GM23338 (cell line): ENCODE results near the gene CEP131. TPM values are rescaled to one million over a fixed set of nuclear protein-coding genes. Genes with fewer than 3 reads are reported as not detected.

Source experiments
- ATAC-seq: fragments of 200-7000 bp; cut with Tn5 transposase; 3 replicates; pipeline ENCODE4 v1.9.1; 2020
- DNase-seq: peaks from one replicate; pipeline ENCODE4 v3.0.0-alpha.2; 2015; ENCODE audit warnings: low spot score
- H2AFZ ChIP-seq: fragments of 200-600 bp; sonication (generic); 2 replicates; pipeline ENCODE4 v1.8.0; 2016; ENCODE audit warnings: antibody characterized with exemption, mild to moderate bottlenecking, moderate library complexity
- H3F3A ChIP-seq: fragments of 200-600 bp; sonication (generic); replicated peaks from 2 replicates; pipeline ENCODE4 v1.8.0; 2017; ENCODE audit warnings: antibody characterized with exemption, mixed run types, low read depth
- H3K27ac ChIP-seq: fragments of 200-600 bp; sonication (generic); 2 replicates; pipeline ENCODE4 v1.6.1; 2016; ENCODE audit warnings: low read depth
- H3K27me3 ChIP-seq: fragments of 200-600 bp; sonication (generic); 2 replicates; pipeline ENCODE4 v1.8.0; 2016; ENCODE audit warnings: mild to moderate bottlenecking, mixed run types, moderate library complexity; ENCODE audit not compliant: insufficient read depth
- H3K36me3 ChIP-seq: fragments of 200-600 bp; sonication (generic); 2 replicates; pipeline ENCODE4 v1.8.0; 2016; ENCODE audit warnings: mild to moderate bottlenecking; ENCODE audit not compliant: insufficient read depth
- H3K4me1 ChIP-seq: fragments of 200-600 bp; sonication (generic); 2 replicates; pipeline ENCODE4 v1.8.0; 2016; ENCODE audit warnings: mild to moderate bottlenecking, moderate library complexity; ENCODE audit not compliant: insufficient read depth
- H3K4me2 ChIP-seq: fragments of 200-600 bp; sonication (generic); 2 replicates; pipeline ENCODE4 v1.7.1; 2017; ENCODE audit warnings: mixed run types
- H3K4me3 ChIP-seq: fragments of 200-600 bp; sonication (generic); 2 replicates; pipeline ENCODE4 v1.6.1; 2016; ENCODE audit warnings: mixed run types
- H3K79me2 ChIP-seq: fragments of 200-600 bp; sonication (generic); replicated peaks from 2 replicates; pipeline ENCODE4 v1.8.0; 2017; ENCODE audit warnings: mild to moderate bottlenecking; ENCODE audit not compliant: insufficient read depth
- H3K9me2 ChIP-seq: fragments of 200-600 bp; sonication (generic); 2 replicates; pipeline ENCODE4 v1.8.0; 2017; ENCODE audit not compliant: insufficient read depth
- H4K20me1 ChIP-seq: fragments of 200-600 bp; sonication (generic); replicated peaks from 2 replicates; pipeline ENCODE4 v1.8.0; 2017; ENCODE audit warnings: mild to moderate bottlenecking; ENCODE audit not compliant: insufficient read depth
- H3K27ac Mint-ChIP-seq: 2 replicates; pipeline ENCODE4 v1.8.0; 2020; ENCODE audit warnings: inconsistent platforms, mild to moderate bottlenecking, moderate library complexity, mixed read lengths
- H3K27me3 Mint-ChIP-seq: 3 replicates; pipeline ENCODE4 v1.8.0; 2022; ENCODE audit warnings: low read depth, mild to moderate bottlenecking, moderate library complexity, mixed read lengths, inconsistent platforms; ENCODE audit not compliant: insufficient read depth, poor library complexity
- H3K36me3 Mint-ChIP-seq: 3 replicates; pipeline ENCODE4 v1.8.0; 2021; ENCODE audit warnings: low read depth, mild to moderate bottlenecking, inconsistent platforms, moderate library complexity, mixed read lengths
- H3K4me1 Mint-ChIP-seq: 3 replicates; pipeline ENCODE4 v1.8.0; 2020; ENCODE audit warnings: mild to moderate bottlenecking, inconsistent platforms, mixed read lengths
- H3K4me3 Mint-ChIP-seq: 3 replicates; pipeline ENCODE4 v1.8.0; 2021; ENCODE audit warnings: moderate library complexity, mild to moderate bottlenecking, inconsistent platforms, mixed read lengths
- H3K9me3 Mint-ChIP-seq: 3 replicates; pipeline ENCODE4 v1.8.0; 2020; ENCODE audit warnings: moderate library complexity, mild to moderate bottlenecking, inconsistent platforms, mixed read lengths
- CREB1 ChIP-seq: fragments of 250-450 bp; sonication (Bioruptor Pico); IDR thresholded peaks from 2 replicates; pipeline ENCODE4 v1.5.0; 2020; ENCODE audit warnings: low read depth, mild to moderate bottlenecking, moderate library complexity
- EZH2 ChIP-seq: fragments of 200-600 bp; sonication (generic); IDR thresholded peaks from one replicate; pipeline ENCODE4 v1.8.0; 2017; ENCODE audit warnings: antibody characterized with exemption, mild to moderate bottlenecking, low read depth; ENCODE audit not compliant: unreplicated experiment
- NANOG ChIP-seq: IDR thresholded peaks from 2 replicates; pipeline ENCODE4 v1.6.1; 2016; ENCODE audit warnings: antibody characterized with exemption, borderline replicate concordance
- POLR2AphosphoS5 ChIP-seq: IDR thresholded peaks from 2 replicates; pipeline ENCODE4 v1.6.1; 2016; ENCODE audit warnings: antibody characterized with exemption, low read depth
- STAT1 ChIP-seq: IDR thresholded peaks from one replicate; pipeline ENCODE4 v1.6.1; 2016; ENCODE audit warnings: antibody characterized with exemption; ENCODE audit not compliant: unreplicated experiment
- ZNF114 ChIP-seq: fragments of 250-450 bp; sonication (Bioruptor Pico); IDR thresholded peaks from 2 replicates; pipeline ENCODE4 v1.5.0; 2020; ENCODE audit warnings: mild to moderate bottlenecking, moderate library complexity
- ZNF331 ChIP-seq: fragments of 250-450 bp; sonication (Bioruptor Pico); IDR thresholded peaks from 2 replicates; pipeline ENCODE4 v1.5.0; 2020; ENCODE audit warnings: low read depth, mild to moderate bottlenecking, moderate library complexity
- polyA plus RNA-seq: library from polyadenylated mRNA; unstranded; fragments of >200 nt; fragmentation: Nextera tagmentation; extraction: Ambion mirVana; gene quantifications from 2 replicates; pipeline ENCODE4 v1.2.1, GENCODE V29; 2016
- total RNA-seq: library from RNA; depleted of rRNA; stranded (reverse); fragments of >200 nt; shearing (Covaris generic); gene quantifications from 2 replicates; pipeline ENCODE4 v1.2.3, GENCODE V29; 2014
- TF ChIP-seq, protein P1 (sequence below): fragments of 250-450 bp; sonication (Bioruptor Pico); IDR thresholded peaks from 2 replicates; pipeline ENCODE4 v1.5.0; 2020; ENCODE audit warnings: mild to moderate bottlenecking, moderate library complexity
- TF ChIP-seq, protein P2 (sequence below): IDR thresholded peaks from one replicate; pipeline ENCODE4 v1.6.1; 2018; ENCODE audit warnings: antibody characterized with exemption; ENCODE audit not compliant: unreplicated experiment
- TF ChIP-seq, protein P3 (sequence below), 2 experiments: fragments of 200-600 bp in 1 of 2; sonication (generic) in 1 of 2; conservative IDR thresholded peaks; 2 replicates each; pipeline versions ENCODE4 v1.5.1 to v1.6.1; 2016 to 2017; ENCODE audit warnings: antibody characterized with exemption in 2 of 2, low read depth in 2 of 2, mild to moderate bottlenecking in 2 of 2, moderate library complexity in 1 of 2
- TF ChIP-seq, protein P4 (sequence below): IDR thresholded peaks from 2 replicates; pipeline ENCODE4 v1.6.1; 2016; ENCODE audit warnings: antibody characterized with exemption

CEP131 gene
- total and polyA plus RNA-seq, 2 experiments from 2014 or later: 26.8 to 35.5 TPM

DNA sequence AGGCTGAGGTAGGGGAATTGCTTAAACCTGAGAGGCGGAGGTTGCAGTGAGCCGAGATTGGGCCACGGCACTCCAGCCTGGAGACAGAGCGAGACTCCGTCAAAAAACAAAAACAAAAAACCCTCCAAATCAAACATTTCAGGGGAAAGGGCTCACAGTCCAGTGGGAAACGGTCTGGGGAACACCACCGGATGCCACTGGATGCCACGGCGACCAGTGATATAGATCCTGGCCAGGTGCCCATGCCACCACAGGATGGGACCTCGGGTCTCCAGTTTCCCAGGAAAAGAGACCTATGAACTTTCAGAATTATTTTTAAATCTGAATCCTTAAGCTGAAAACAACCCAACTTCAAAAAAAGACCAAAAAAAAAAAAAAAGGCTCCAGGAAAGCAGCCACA, 12.3 kb downstream of the CEP131 start:
- no peak overlapping the region for H3K4me3 Mint-ChIP-seq
- DNase-seq: no peak
- no peak overlapping the region for H3K27ac ChIP-seq
- H3F3A ChIP-seq: no peaks in the 10 kb centered on the region; the same call in 1 of the 2 replicates
- no peaks in the 10 kb centered on the region for H3K27me3 ChIP-seq
- peaks cover 19% of the 10 kb centered on the region for H3K79me2 ChIP-seq
- H3K27ac Mint-ChIP-seq: no peak overlapping the region
- peaks cover 5% of the 10 kb centered on the region for H3K27me3 Mint-ChIP-seq
- no peak overlapping the region for H3K4me3 ChIP-seq
- no peak for ATAC-seq
- H3K4me1 Mint-ChIP-seq: no peaks in the 10 kb centered on the region
- H3K9me2 ChIP-seq: no peaks in the 10 kb centered on the region
- TF ChIP-seq CREB1 (CRISPR knock-in tag) (no peak), ZNF114 (CRISPR knock-in tag) (no peak), EZH2 (no peak), ZNF331 (CRISPR knock-in tag) (no peak), NANOG (no peak), POLR2AphosphoS5 (no peak), STAT1 (no peak)
- TF ChIP-seq, protein P1, sequence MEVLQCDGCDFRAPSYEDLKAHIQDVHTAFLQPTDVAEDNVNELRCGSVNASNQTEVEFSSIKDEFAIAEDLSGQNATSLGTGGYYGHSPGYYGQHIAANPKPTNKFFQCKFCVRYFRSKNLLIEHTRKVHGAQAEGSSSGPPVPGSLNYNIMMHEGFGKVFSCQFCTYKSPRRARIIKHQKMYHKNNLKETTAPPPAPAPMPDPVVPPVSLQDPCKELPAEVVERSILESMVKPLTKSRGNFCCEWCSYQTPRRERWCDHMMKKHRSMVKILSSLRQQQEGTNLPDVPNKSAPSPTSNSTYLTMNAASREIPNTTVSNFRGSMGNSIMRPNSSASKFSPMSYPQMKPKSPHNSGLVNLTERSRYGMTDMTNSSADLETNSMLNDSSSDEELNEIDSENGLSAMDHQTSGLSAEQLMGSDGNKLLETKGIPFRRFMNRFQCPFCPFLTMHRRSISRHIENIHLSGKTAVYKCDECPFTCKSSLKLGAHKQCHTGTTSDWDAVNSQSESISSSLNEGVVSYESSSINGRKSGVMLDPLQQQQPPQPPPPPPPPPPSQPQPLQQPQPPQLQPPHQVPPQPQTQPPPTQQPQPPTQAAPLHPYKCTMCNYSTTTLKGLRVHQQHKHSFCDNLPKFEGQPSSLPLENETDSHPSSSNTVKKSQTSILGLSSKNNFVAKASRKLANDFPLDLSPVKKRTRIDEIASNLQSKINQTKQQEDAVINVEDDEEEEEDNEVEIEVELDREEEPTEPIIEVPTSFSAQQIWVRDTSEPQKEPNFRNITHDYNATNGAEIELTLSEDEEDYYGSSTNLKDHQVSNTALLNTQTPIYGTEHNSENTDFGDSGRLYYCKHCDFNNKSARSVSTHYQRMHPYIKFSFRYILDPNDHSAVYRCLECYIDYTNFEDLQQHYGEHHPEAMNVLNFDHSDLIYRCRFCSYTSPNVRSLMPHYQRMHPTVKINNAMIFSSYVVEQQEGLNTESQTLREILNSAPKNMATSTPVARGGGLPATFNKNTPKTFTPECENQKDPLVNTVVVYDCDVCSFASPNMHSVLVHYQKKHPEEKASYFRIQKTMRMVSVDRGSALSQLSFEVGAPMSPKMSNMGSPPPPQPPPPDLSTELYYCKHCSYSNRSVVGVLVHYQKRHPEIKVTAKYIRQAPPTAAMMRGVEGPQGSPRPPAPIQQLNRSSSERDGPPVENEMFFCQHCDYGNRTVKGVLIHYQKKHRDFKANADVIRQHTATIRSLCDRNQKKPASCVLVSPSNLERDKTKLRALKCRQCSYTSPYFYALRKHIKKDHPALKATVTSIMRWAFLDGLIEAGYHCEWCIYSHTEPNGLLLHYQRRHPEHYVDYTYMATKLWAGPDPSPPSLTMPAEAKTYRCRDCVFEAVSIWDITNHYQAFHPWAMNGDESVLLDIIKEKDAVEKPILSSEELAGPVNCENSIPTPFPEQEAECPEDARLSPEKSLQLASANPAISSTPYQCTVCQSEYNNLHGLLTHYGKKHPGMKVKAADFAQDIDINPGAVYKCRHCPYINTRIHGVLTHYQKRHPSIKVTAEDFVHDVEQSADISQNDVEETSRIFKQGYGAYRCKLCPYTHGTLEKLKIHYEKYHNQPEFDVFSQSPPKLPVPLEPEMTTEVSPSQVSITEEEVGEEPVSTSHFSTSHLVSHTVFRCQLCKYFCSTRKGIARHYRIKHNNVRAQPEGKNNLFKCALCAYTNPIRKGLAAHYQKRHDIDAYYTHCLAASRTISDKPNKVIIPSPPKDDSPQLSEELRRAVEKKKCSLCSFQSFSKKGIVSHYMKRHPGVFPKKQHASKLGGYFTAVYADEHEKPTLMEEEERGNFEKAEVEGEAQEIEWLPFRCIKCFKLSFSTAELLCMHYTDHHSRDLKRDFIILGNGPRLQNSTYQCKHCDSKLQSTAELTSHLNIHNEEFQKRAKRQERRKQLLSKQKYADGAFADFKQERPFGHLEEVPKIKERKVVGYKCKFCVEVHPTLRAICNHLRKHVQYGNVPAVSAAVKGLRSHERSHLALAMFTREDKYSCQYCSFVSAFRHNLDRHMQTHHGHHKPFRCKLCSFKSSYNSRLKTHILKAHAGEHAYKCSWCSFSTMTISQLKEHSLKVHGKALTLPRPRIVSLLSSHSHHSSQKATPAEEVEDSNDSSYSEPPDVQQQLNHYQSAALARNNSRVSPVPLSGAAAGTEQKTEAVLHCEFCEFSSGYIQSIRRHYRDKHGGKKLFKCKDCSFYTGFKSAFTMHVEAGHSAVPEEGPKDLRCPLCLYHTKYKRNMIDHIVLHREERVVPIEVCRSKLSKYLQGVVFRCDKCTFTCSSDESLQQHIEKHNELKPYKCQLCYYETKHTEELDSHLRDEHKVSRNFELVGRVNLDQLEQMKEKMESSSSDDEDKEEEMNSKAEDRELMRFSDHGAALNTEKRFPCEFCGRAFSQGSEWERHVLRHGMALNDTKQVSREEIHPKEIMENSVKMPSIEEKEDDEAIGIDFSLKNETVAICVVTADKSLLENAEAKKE (CRISPR knock-in tag): no peak
- TF ChIP-seq, protein P2, sequence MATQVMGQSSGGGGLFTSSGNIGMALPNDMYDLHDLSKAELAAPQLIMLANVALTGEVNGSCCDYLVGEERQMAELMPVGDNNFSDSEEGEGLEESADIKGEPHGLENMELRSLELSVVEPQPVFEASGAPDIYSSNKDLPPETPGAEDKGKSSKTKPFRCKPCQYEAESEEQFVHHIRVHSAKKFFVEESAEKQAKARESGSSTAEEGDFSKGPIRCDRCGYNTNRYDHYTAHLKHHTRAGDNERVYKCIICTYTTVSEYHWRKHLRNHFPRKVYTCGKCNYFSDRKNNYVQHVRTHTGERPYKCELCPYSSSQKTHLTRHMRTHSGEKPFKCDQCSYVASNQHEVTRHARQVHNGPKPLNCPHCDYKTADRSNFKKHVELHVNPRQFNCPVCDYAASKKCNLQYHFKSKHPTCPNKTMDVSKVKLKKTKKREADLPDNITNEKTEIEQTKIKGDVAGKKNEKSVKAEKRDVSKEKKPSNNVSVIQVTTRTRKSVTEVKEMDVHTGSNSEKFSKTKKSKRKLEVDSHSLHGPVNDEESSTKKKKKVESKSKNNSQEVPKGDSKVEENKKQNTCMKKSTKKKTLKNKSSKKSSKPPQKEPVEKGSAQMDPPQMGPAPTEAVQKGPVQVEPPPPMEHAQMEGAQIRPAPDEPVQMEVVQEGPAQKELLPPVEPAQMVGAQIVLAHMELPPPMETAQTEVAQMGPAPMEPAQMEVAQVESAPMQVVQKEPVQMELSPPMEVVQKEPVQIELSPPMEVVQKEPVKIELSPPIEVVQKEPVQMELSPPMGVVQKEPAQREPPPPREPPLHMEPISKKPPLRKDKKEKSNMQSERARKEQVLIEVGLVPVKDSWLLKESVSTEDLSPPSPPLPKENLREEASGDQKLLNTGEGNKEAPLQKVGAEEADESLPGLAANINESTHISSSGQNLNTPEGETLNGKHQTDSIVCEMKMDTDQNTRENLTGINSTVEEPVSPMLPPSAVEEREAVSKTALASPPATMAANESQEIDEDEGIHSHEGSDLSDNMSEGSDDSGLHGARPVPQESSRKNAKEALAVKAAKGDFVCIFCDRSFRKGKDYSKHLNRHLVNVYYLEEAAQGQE: no peak
- TF ChIP-seq, protein P3, sequence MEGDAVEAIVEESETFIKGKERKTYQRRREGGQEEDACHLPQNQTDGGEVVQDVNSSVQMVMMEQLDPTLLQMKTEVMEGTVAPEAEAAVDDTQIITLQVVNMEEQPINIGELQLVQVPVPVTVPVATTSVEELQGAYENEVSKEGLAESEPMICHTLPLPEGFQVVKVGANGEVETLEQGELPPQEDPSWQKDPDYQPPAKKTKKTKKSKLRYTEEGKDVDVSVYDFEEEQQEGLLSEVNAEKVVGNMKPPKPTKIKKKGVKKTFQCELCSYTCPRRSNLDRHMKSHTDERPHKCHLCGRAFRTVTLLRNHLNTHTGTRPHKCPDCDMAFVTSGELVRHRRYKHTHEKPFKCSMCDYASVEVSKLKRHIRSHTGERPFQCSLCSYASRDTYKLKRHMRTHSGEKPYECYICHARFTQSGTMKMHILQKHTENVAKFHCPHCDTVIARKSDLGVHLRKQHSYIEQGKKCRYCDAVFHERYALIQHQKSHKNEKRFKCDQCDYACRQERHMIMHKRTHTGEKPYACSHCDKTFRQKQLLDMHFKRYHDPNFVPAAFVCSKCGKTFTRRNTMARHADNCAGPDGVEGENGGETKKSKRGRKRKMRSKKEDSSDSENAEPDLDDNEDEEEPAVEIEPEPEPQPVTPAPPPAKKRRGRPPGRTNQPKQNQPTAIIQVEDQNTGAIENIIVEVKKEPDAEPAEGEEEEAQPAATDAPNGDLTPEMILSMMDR (conservative IDR thresholded peaks at IDR 0.05; ENCODE audit: low read depth in 2 of 2): no peak
- TF ChIP-seq, protein P4, sequence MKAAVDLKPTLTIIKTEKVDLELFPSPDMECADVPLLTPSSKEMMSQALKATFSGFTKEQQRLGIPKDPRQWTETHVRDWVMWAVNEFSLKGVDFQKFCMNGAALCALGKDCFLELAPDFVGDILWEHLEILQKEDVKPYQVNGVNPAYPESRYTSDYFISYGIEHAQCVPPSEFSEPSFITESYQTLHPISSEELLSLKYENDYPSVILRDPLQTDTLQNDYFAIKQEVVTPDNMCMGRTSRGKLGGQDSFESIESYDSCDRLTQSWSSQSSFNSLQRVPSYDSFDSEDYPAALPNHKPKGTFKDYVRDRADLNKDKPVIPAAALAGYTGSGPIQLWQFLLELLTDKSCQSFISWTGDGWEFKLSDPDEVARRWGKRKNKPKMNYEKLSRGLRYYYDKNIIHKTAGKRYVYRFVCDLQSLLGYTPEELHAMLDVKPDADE: no peak
- H3K9me3 Mint-ChIP-seq: no peaks in the 10 kb centered on the region; the same call in 2 of the 3 replicates
- no peaks in the 10 kb centered on the region; the same call in 2 of the 3 replicates for H3K36me3 Mint-ChIP-seq
- H3K36me3 ChIP-seq: no peaks in the 10 kb centered on the region
- no peak overlapping the region for H3K4me2 ChIP-seq
- H4K20me1 ChIP-seq: peaks cover 6% of the 10 kb centered on the region; the same call in 1 of the 2 replicates
- no peak overlapping the region for H2AFZ ChIP-seq
- H3K4me1 ChIP-seq: no peaks in the 10 kb centered on the region
